Astrocyte (in vitro differentiated cells and primary cell): ENCODE data around the gene BARHL2. TPM values are rescaled to one million over a fixed set of nuclear protein-coding genes. Genes with fewer than 3 reads are reported as not detected.
A peak's percentile ranks its signal among the peaks of the same experiment; 100 is the strongest.

Experiments
- DNase-seq: peaks from one replicate; pipeline ENCODE4 v3.0.0-alpha.2; 2010; ENCODE audit warnings: low read depth
- FAIRE-seq: peaks from 2 replicates; lab custom pipeline; 2011; peaks lifted over from hg19 to GRCh38; lab: Jason Lieb, UNC
- H2AFZ ChIP-seq: 2 replicates; pipeline ENCODE4 v1.6.0; 2012; ENCODE audit warnings: low read depth, low read length, inconsistent platforms
- H3K27ac ChIP-seq: 2 replicates; pipeline ENCODE4 v1.5.1; 2011; ENCODE audit warnings: low read depth, low read length, inconsistent platforms
- H3K27me3 ChIP-seq: 2 replicates; pipeline ENCODE4 v1.6.0; 2011; ENCODE audit warnings: low read length, inconsistent platforms; ENCODE audit not compliant: insufficient read depth
- H3K36me3 ChIP-seq: 2 replicates; pipeline ENCODE4 v1.5.1; 2011; ENCODE audit warnings: low read length, inconsistent platforms; ENCODE audit not compliant: insufficient read depth
- H3K4me1 ChIP-seq: 2 replicates; pipeline ENCODE4 v1.5.1; 2011; ENCODE audit warnings: low read length, inconsistent platforms; ENCODE audit not compliant: insufficient read depth
- H3K4me2 ChIP-seq: 2 replicates; pipeline ENCODE4 v1.6.0; 2012; ENCODE audit warnings: low read length, inconsistent platforms
- H3K4me3 ChIP-seq: 2 replicates; pipeline ENCODE4 v1.5.1; 2011; ENCODE audit warnings: low read depth, mild to moderate bottlenecking, low read length, inconsistent platforms; ENCODE audit not compliant: insufficient read depth
- H3K79me2 ChIP-seq: 2 replicates; pipeline ENCODE4 v1.6.0; 2012; ENCODE audit warnings: mild to moderate bottlenecking, low read length, inconsistent platforms; ENCODE audit not compliant: insufficient read depth
- H3K9ac ChIP-seq: 2 replicates; pipeline ENCODE4 v1.6.0; 2012; ENCODE audit warnings: mild to moderate bottlenecking, low read length, inconsistent platforms
- H3K9me3 ChIP-seq: 2 replicates; pipeline ENCODE4 v1.5.1; 2012; ENCODE audit warnings: low read depth, mild to moderate bottlenecking, low read length, inconsistent platforms; ENCODE audit not compliant: insufficient read depth
- H4K20me1 ChIP-seq: 2 replicates; pipeline ENCODE4 v1.6.0; 2012; ENCODE audit warnings: low read length, inconsistent platforms; ENCODE audit not compliant: insufficient read depth
- H3K27ac Mint-ChIP-seq: one replicate; pipeline ENCODE4 v1.8.0; 2021; ENCODE audit warnings: mild to moderate bottlenecking, mixed read lengths; ENCODE audit not compliant: unreplicated experiment
- H3K27me3 Mint-ChIP-seq: one replicate; pipeline ENCODE4 v1.8.0; 2021; ENCODE audit warnings: low read depth, mixed read lengths; ENCODE audit not compliant: unreplicated experiment
- H3K36me3 Mint-ChIP-seq: one replicate; pipeline ENCODE4 v1.8.0; 2021; ENCODE audit warnings: low read depth, mixed read lengths; ENCODE audit not compliant: unreplicated experiment
- H3K4me1 Mint-ChIP-seq: one replicate; pipeline ENCODE4 v1.8.0; 2021; ENCODE audit warnings: low read depth, mixed read lengths; ENCODE audit not compliant: unreplicated experiment
- H3K4me3 Mint-ChIP-seq: one replicate; pipeline ENCODE4 v1.8.0; 2021; ENCODE audit warnings: mild to moderate bottlenecking, moderate library complexity, mixed read lengths; ENCODE audit not compliant: unreplicated experiment
- H3K9me3 Mint-ChIP-seq: one replicate; pipeline ENCODE4 v1.8.0; 2021; ENCODE audit warnings: mild to moderate bottlenecking, mixed read lengths; ENCODE audit not compliant: unreplicated experiment
- EZH2 ChIP-seq: IDR thresholded peaks from 2 replicates; pipeline ENCODE4 v1.6.1; 2012; ENCODE audit warnings: mild to moderate bottlenecking, low read length, inconsistent platforms; ENCODE audit not compliant: insufficient read depth
- total RNA-seq: library from RNA; stranded (reverse); gene quantifications from 2 replicates; pipeline ENCODE4 v1.2.1, GENCODE V29; 2021
- TF ChIP-seq, protein P1 (sequence below): IDR thresholded peaks from 2 replicates; pipeline ENCODE4 v1.5.1; 2011; ENCODE audit warnings: low read depth, mild to moderate bottlenecking, inconsistent platforms, low read length, moderate library complexity; ENCODE audit not compliant: insufficient read depth

BARHL2 gene
- total RNA-seq, 1 donor from 2014 or later, result not detected

DNA sequence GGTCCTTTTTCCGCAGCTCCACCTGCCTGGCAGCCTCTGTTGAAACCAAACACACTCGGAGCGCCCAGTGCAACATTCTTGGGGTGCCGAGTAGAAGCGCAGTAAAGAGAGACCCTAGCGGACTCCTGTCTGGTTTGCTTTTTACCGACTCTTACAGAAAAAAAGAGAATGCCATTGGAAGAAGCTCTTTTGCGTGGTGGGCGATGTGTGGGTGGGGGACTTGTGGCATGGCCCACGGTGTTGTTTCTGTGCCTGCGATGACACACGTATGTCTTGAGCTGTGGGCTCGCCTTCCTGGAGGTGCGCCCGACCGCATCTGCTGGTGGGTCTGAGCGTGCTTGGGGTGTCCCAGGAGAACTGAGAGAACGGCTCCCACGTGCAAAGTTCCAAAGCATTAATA, 7.3 kb upstream of the BARHL2 start:
- no peaks in the 10 kb centered on the region for H3K79me2 ChIP-seq
- no peaks in the 10 kb centered on the region for H4K20me1 ChIP-seq
- no peaks in the 10 kb centered on the region for H3K36me3 ChIP-seq
- no peak overlapping the region for H3K4me3 ChIP-seq
- H3K27ac ChIP-seq, result no peak overlapping the region
- no peak overlapping the region for H3K4me2 ChIP-seq
- DNase-seq (no peak), FAIRE-seq (no peak)
- H3K9me3 ChIP-seq, result peaks cover 3% of the 10 kb centered on the region
- peaks cover 89% of the 10 kb centered on the region for H3K27me3 Mint-ChIP-seq
- H3K4me1 Mint-ChIP-seq, result peaks cover 2% of the 10 kb centered on the region
- no peak overlapping the region for H3K9ac ChIP-seq
- no peak overlapping the region for H2AFZ ChIP-seq
- peak; percentile 42 for TF ChIP-seq EZH2
- TF ChIP-seq, protein P1, sequence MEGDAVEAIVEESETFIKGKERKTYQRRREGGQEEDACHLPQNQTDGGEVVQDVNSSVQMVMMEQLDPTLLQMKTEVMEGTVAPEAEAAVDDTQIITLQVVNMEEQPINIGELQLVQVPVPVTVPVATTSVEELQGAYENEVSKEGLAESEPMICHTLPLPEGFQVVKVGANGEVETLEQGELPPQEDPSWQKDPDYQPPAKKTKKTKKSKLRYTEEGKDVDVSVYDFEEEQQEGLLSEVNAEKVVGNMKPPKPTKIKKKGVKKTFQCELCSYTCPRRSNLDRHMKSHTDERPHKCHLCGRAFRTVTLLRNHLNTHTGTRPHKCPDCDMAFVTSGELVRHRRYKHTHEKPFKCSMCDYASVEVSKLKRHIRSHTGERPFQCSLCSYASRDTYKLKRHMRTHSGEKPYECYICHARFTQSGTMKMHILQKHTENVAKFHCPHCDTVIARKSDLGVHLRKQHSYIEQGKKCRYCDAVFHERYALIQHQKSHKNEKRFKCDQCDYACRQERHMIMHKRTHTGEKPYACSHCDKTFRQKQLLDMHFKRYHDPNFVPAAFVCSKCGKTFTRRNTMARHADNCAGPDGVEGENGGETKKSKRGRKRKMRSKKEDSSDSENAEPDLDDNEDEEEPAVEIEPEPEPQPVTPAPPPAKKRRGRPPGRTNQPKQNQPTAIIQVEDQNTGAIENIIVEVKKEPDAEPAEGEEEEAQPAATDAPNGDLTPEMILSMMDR, result no peak
- peaks cover 97% of the 10 kb centered on the region for H3K27me3 ChIP-seq
- H3K4me1 ChIP-seq, result no peaks in the 10 kb centered on the region
- H3K36me3 Mint-ChIP-seq, result no peaks in the 10 kb centered on the region
- peak overlapping the region; percentile 20 for H3K4me3 Mint-ChIP-seq
- peak overlapping the region; percentile 22 for H3K27ac Mint-ChIP-seq
- peaks cover 16% of the 10 kb centered on the region for H3K9me3 Mint-ChIP-seq

DNA sequence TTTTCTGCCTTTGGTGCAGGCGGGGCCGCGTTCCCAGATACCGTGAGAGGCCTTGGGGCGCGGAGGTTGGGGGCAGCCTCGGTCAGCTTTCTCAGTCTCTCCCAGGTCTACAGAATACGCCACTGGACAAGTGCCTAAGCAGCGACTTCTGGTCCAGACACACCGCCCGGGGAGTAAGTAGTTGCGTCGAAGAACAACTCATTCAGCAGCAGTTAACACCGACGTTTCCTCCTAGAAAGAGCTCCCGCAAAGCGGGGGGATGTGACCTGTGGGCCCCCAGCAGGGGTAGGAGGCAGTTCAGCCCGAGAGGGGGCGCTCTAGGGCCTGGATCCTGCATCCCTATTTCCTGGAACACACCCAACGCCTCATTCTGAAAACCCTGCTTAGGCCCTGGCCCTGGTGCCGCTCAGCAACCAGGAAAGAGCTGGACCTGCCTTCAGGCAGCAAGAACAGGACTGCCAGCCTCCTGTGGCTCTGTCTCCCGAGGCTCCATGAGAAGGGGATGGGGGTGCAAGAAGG, 6.5 kb upstream of the BARHL2 start:
- no peak for DNase-seq
- Mint-ChIP-seq H3K36me3 (no peaks in the 10 kb centered on the region), H3K9me3 (peaks cover 16% of the 10 kb centered on the region), H3K4me1 (peaks cover 2% of the 10 kb centered on the region), H3K4me3 (no peak overlapping the region), H3K27ac (no peak overlapping the region), H3K27me3 (peaks cover 90% of the 10 kb centered on the region)
- no peaks in the 10 kb centered on the region for H3K4me1 ChIP-seq
- no peak for FAIRE-seq
- peaks cover 1% of the 10 kb centered on the region for H3K9me3 ChIP-seq
- no peaks in the 10 kb centered on the region for H4K20me1 ChIP-seq
- no peak overlapping the region for H3K4me3 ChIP-seq
- H3K27me3 ChIP-seq, result peaks cover 97% of the 10 kb centered on the region
- H3K27ac ChIP-seq, result no peak overlapping the region
- peak; percentile 83 for TF ChIP-seq EZH2
- TF ChIP-seq, protein P1, result no peak
- no peak overlapping the region for H3K9ac ChIP-seq
- H3K79me2 ChIP-seq, result no peaks in the 10 kb centered on the region
- no peak overlapping the region for H2AFZ ChIP-seq
- peak overlapping the region; percentile 36 for H3K4me2 ChIP-seq
- no peaks in the 10 kb centered on the region for H3K36me3 ChIP-seq

GRCh38 chr1:90722874-90723589, 5.9 kb upstream of the BARHL2 start:
- peak overlapping the region; percentile 36 for H3K4me2 ChIP-seq
- no peak overlapping the region for H3K4me3 ChIP-seq

More at GRCh38 chr1:90722874-90723589, 5.9 kb upstream of the BARHL2 start:
- no peak overlapping the region for H2AFZ ChIP-seq
- peaks cover 97% of the 10 kb centered on the region for H3K27me3 ChIP-seq
- no peak overlapping the region for H3K9ac ChIP-seq
- H4K20me1 ChIP-seq, result no peaks in the 10 kb centered on the region
- H3K9me3 ChIP-seq, result no peaks in the 10 kb centered on the region
- H3K9me3 Mint-ChIP-seq, result peaks cover 17% of the 10 kb centered on the region
- no peaks in the 10 kb centered on the region for H3K79me2 ChIP-seq
- no peak overlapping the region for H3K27ac ChIP-seq
- no peak for TF ChIP-seq EZH2
- TF ChIP-seq, protein P1, result no peak
- H3K27me3 Mint-ChIP-seq, result peaks cover 86% of the 10 kb centered on the region
- no peak overlapping the region for H3K4me3 Mint-ChIP-seq
- FAIRE-seq (no peak), DNase-seq (no peak)
- no peaks in the 10 kb centered on the region for H3K4me1 ChIP-seq
- H3K4me1 Mint-ChIP-seq, result peaks cover 4% of the 10 kb centered on the region
- no peak overlapping the region for H3K27ac Mint-ChIP-seq
- peaks cover 2% of the 10 kb centered on the region for H3K36me3 Mint-ChIP-seq
- no peaks in the 10 kb centered on the region for H3K36me3 ChIP-seq
